ENCODE measurements around the gene DEDD2.

GRCh38 chr19:42250666-42251531 is 33.4 kb upstream of the DEDD2 start:
- no peak for TF ChIP-seq POLR2AphosphoS5 (IDR thresholded peaks at IDR 0.05)
- no peak for TF ChIP-seq CTCF (IDR thresholded peaks at IDR 0.05)

Data from upper lobe of left lung (tissue), 4 donors.